Body of pancreas (tissue), 4 donors: ENCODE measurements around the gene EPHB1.

Experiments
- CTCF ChIP-seq, 7 experiments: fragments of 450-650 bp in 4 of 7; fragments of 200-600 bp in 3 of 7; sonication (generic) in 3 of 7; IDR thresholded peaks; one replicate each; pipeline ENCODE4 v1.5.1; 2016 to 2019; ENCODE audit warnings: antibody characterized with exemption in 7 of 7
- POLR2A ChIP-seq, 3 donors: fragments of 450-650 bp; IDR thresholded peaks; one replicate each; pipeline ENCODE4 v1.6.1; 2016; ENCODE audit warnings: antibody characterized with exemption in 3 of 3, mild to moderate bottlenecking in 2 of 3

GRCh38 chr3:134753999-134754742 lies 40.9 kb upstream of the EPHB1 start:
- no peak for TF ChIP-seq CTCF (IDR thresholded peaks at IDR 0.05)
- TF ChIP-seq POLR2A (IDR thresholded peaks at IDR 0.05): no peak
